SJCRH30 (cell line): Measurements from ENCODE around the gene ZC3H4. TPM values are rescaled to one million over a fixed set of nuclear protein-coding genes. Genes with fewer than 3 reads are reported as not detected.
"Not testable (repeated sequence)": the region's sequence is repeated elsewhere in the genome, so short reads cannot be mapped to it uniquely, and the experiment has no call there.

Experiments used
- DNase-seq, 2 experiments: peaks; one replicate each; pipeline ENCODE4 v3.0.0-alpha.2; 2015 to 2020
- H3K27ac ChIP-seq: fragments of 250-450 bp; sonication (Bioruptor Pico); 2 replicates; pipeline ENCODE4 v1.5.1; 2020; ENCODE audit warnings: mild to moderate bottlenecking, moderate library complexity
- H3K27me3 ChIP-seq: fragments of 250-450 bp; sonication (Bioruptor Pico); 2 replicates; pipeline ENCODE4 v1.5.1; 2020; ENCODE audit warnings: mild to moderate bottlenecking, moderate library complexity
- H3K36me3 ChIP-seq: fragments of 250-450 bp; sonication (Bioruptor Pico); 2 replicates; pipeline ENCODE4 v1.5.1; 2020; ENCODE audit warnings: mild to moderate bottlenecking, moderate library complexity
- H3K4me1 ChIP-seq: fragments of 250-450 bp; sonication (Bioruptor Pico); 2 replicates; pipeline ENCODE4 v1.5.1; 2020; ENCODE audit warnings: mild to moderate bottlenecking, moderate library complexity
- H3K4me3 ChIP-seq: fragments of 250-450 bp; sonication (Bioruptor Pico); 2 replicates; pipeline ENCODE4 v1.5.1; 2020; ENCODE audit warnings: mild to moderate bottlenecking, moderate library complexity
- H3K9me3 ChIP-seq: fragments of 250-450 bp; sonication (Bioruptor Pico); replicated peaks from 2 replicates; pipeline ENCODE4 v1.5.1; 2020; ENCODE audit warnings: mild to moderate bottlenecking, moderate library complexity
- total RNA-seq: library from RNA; depleted of rRNA; stranded (reverse); fragments of >200 nt; shearing (Covaris generic); gene quantifications from 2 replicates; pipeline ENCODE4 v1.2.3, GENCODE V29; 2014

ZC3H4 gene
- total RNA-seq, 1 experiment from 2014 or later, result 21.2 TPM

GRCh38 chr19:47144630-47145029 lies 31.1 kb upstream of the ZC3H4 start:
- Histone ChIP-seq H3K27ac (no peak overlapping the region), H3K4me1 (no peaks in the 10 kb centered on the region), H3K9me3 (no peaks in the 10 kb centered on the region), H3K27me3 (no peaks in the 10 kb centered on the region), H3K4me3 (no peak overlapping the region), H3K36me3 (peaks cover 62% of the 10 kb centered on the region)
- DNase-seq, result no peak

- DNase-seq, result no peak
- peaks cover 65% of the 10 kb centered on the region for H3K36me3 ChIP-seq
- no peak overlapping the region for H3K27ac ChIP-seq
Observed at GRCh38 chr19:47143322-47144073, 29.9 kb upstream of the ZC3H4 start.

GRCh38 chr19:47142779-47143178 lies 29.2 kb upstream of the ZC3H4 start:
- Histone ChIP-seq H3K27me3 (no peaks in the 10 kb centered on the region), H3K9me3 (no peaks in the 10 kb centered on the region), H3K4me3 (no peak overlapping the region), H3K4me1 (no peaks in the 10 kb centered on the region), H3K36me3 (peaks cover 65% of the 10 kb centered on the region), H3K27ac (no peak overlapping the region)
- no peak for DNase-seq

More at GRCh38 chr19:47143322-47144073, 29.9 kb upstream of the ZC3H4 start:
- no peaks in the 10 kb centered on the region for H3K4me1 ChIP-seq
- no peaks in the 10 kb centered on the region for H3K9me3 ChIP-seq
- H3K4me3 ChIP-seq, result no peak overlapping the region
- H3K27me3 ChIP-seq, result no peaks in the 10 kb centered on the region

DNA sequence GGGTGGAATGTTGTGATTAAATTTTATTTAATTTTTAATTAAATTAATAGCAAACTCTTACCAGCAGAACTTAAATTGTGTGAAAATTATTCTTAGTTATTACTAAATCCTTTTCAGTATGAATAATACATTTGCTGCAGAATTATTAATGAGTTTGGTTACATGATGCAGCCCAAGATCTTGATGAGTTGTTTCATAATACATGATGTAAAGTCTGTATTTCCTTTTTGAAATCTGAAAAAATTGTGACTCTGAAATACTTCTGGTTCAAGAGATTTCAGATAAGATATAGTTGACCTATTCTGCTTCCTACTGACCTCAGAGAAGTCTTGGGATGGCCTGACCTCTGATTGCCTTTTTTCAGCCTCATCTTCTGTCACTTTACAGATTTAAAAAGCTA lies 28.1 kb upstream of the ZC3H4 start:
- H3K27ac ChIP-seq, result no peak overlapping the region
- H3K9me3 ChIP-seq, result no peaks in the 10 kb centered on the region
- DNase-seq, result no peak
- no peaks in the 10 kb centered on the region for H3K4me1 ChIP-seq
- H3K36me3 ChIP-seq, result peaks cover 63% of the 10 kb centered on the region
- no peaks in the 10 kb centered on the region for H3K27me3 ChIP-seq
- no peak overlapping the region for H3K4me3 ChIP-seq

- H3K4me1 ChIP-seq, H3K27ac ChIP-seq, H3K9me3 ChIP-seq, H3K4me3 ChIP-seq, H3K27me3 ChIP-seq: not testable (repeated sequence)
- peaks cover 59% of the 10 kb centered on the region for H3K36me3 ChIP-seq
- DNase-seq, result peak in 1 of 2 experiments; percentile 23
Observed at GRCh38 chr19:47141252-47141651, 27.7 kb upstream of the ZC3H4 start.

DNA sequence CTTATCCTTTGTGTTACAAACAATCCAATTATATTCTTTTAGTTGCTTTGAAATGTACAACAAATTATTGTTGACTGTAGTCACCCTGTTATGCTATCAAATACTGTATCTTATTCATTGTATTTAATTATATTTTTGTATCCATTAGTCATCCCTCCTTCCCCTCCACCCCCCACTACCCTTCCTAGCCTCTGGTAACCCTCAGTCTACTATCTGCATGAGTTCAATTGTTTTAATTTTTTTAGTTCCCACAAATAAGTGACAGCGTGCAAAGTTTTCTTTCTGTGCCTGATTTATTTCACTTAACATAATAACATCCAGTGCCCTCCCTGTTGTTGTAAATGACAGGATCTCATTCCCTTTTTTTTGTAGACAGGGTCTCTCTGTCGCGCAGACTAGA lies 21.6 kb upstream of the ZC3H4 start:
- H3K27ac ChIP-seq, result no peak overlapping the region
- H3K4me1 ChIP-seq, result peaks cover 3% of the 10 kb centered on the region; the same call in 1 of the 2 replicates
- peaks cover 32% of the 10 kb centered on the region for H3K36me3 ChIP-seq
- no peaks in the 10 kb centered on the region for H3K27me3 ChIP-seq
- no peaks in the 10 kb centered on the region for H3K9me3 ChIP-seq
- H3K4me3 ChIP-seq, result no peak overlapping the region
- DNase-seq, result no peak

- H3K27ac ChIP-seq, result no peak overlapping the region
- H3K9me3 ChIP-seq, result no peaks in the 10 kb centered on the region
- peaks cover 3% of the 10 kb centered on the region; the same call in 1 of the 2 replicates for H3K4me1 ChIP-seq
- no peaks in the 10 kb centered on the region for H3K27me3 ChIP-seq
- no peak for DNase-seq
- H3K4me3 ChIP-seq, result no peak overlapping the region
- peaks cover 32% of the 10 kb centered on the region for H3K36me3 ChIP-seq
Observed at GRCh38 chr19:47134545-47134944, 21.0 kb upstream of the ZC3H4 start.

DNA sequence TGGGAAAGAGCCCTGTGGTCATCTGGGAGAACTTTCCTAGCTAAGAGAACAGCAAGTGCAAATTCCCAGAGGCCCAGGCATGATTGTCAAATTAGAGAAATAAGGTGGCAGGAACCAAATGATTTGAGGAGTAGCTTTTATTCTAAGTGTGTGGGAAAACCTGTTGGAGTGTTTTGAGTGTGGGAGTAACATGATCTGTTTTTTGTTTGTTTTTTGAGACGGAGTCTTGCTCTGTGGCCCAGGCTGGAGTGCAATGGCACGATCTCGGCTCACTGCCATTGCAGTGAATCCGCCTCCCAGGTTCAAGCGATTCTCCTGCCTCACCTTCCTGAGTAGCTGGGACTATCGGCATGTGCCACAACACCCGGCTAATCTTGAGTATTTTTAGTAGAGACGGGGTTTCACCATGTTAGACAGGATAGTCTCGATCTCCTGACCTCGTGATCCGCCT lies 19.5 kb upstream of the ZC3H4 start:
- Histone ChIP-seq H3K4me3 (no peak overlapping the region), H3K36me3 (peaks cover 20% of the 10 kb centered on the region)

GRCh38 chr19:47132194-47132852 lies 18.7 kb upstream of the ZC3H4 start:
- Histone ChIP-seq H3K9me3 (no peaks in the 10 kb centered on the region), H3K36me3 (peaks cover 17% of the 10 kb centered on the region), H3K27me3 (no peaks in the 10 kb centered on the region), H3K4me1 (peaks cover 3% of the 10 kb centered on the region; the same call in 1 of the 2 replicates), H3K27ac (no peak overlapping the region), H3K4me3 (peak overlapping the region; percentile 88)
- no peak for DNase-seq

More for the DNA sequence above, 19.5 kb upstream of the ZC3H4 start:
- Histone ChIP-seq H3K9me3 (no peaks in the 10 kb centered on the region), H3K27me3 (no peaks in the 10 kb centered on the region), H3K27ac (no peak overlapping the region), H3K4me1 (peaks cover 3% of the 10 kb centered on the region; the same call in 1 of the 2 replicates)
- no peak for DNase-seq

GRCh38 chr19:47130589-47131227 lies 17.1 kb upstream of the ZC3H4 start, which contains the start of gene SAE1:
Gene SAE1 (plus strand): TSS chr19:47130835. CDS start chr19:47130931, 96 bp downstream.
- Histone ChIP-seq H3K27ac (peak within 1 kb of the TSS; percentile 94), H3K4me1 (peaks cover 3% of the 10 kb centered on the region; the same call in 1 of the 2 replicates), H3K4me3 (peak within 1 kb of the TSS; percentile 88), H3K36me3 (peaks cover 13% of the 10 kb centered on the region), H3K9me3 (no peaks in the 10 kb centered on the region), H3K27me3 (no peaks in the 10 kb centered on the region)
- peak; percentile 99 for DNase-seq

- Histone ChIP-seq H3K4me1 (peaks cover 3% of the 10 kb centered on the region; the same call in 1 of the 2 replicates), H3K4me3 (peak overlapping the region; percentile 88), H3K9me3 (no peaks in the 10 kb centered on the region), H3K27ac (no peak overlapping the region; the same call in 1 of the 2 replicates), H3K27me3 (no peaks in the 10 kb centered on the region), H3K36me3 (peaks cover 9% of the 10 kb centered on the region)
- DNase-seq, result no peak
Observed at GRCh38 chr19:47130120-47130588, 16.6 kb upstream of the ZC3H4 start.

- Histone ChIP-seq H3K27me3 (no peaks in the 10 kb centered on the region), H3K9me3 (no peaks in the 10 kb centered on the region)
- no peak for DNase-seq
Observed at GRCh38 chr19:47129579-47129978, 16.0 kb upstream of the ZC3H4 start.

GRCh38 chr19:47125669-47125938 lies 12.0 kb upstream of the ZC3H4 start:
- Histone ChIP-seq H3K27me3 (no peaks in the 10 kb centered on the region), H3K9me3 (no peaks in the 10 kb centered on the region), H3K27ac (no peak overlapping the region), H3K4me3 (no peak overlapping the region), H3K36me3 (no peaks in the 10 kb centered on the region), H3K4me1 (peaks cover 9% of the 10 kb centered on the region)
- DNase-seq, result no peak

More at GRCh38 chr19:47129579-47129978, 16.0 kb upstream of the ZC3H4 start:
- Histone ChIP-seq H3K27ac (no peak overlapping the region), H3K4me1 (peaks cover 3% of the 10 kb centered on the region; the same call in 1 of the 2 replicates), H3K36me3 (peaks cover 9% of the 10 kb centered on the region), H3K4me3 (no peak overlapping the region)

- Histone ChIP-seq H3K4me1 (peaks cover 9% of the 10 kb centered on the region), H3K27ac (no peak overlapping the region), H3K9me3 (no peaks in the 10 kb centered on the region), H3K27me3 (no peaks in the 10 kb centered on the region), H3K4me3 (no peak overlapping the region), H3K36me3 (no peaks in the 10 kb centered on the region)
- DNase-seq, result peak; percentile 48 to 84
Observed at GRCh38 chr19:47124937-47125668, 11.5 kb upstream of the ZC3H4 start.
